BJ (cell line): ENCODE data around the gene RNF114. TPM values are rescaled to one million over a fixed set of nuclear protein-coding genes. Genes with fewer than 3 reads are reported as not detected.

ENCODE experiments used
- CTCF ChIA-PET: fragments of 350-600 bp; formaldehyde crosslinking; extraction: SDS; loops from one replicate; lab custom pipeline; 2021; ENCODE audit warnings: antibody characterized with exemption, inconsistent platforms; lab: Yijun Ruan, JAX
- POLR2A ChIA-PET: fragments of 300-600 bp; sonication (Branson Sonifier 250); formaldehyde crosslinking; extraction: SDS; loops from one replicate; lab custom pipeline; 2021; ENCODE audit warnings: antibody characterized with exemption; lab: Charles Lee
- DNase-seq: peaks from one replicate; pipeline ENCODE4 v3.0.0-alpha.2; 2011; ENCODE audit warnings: low read depth
- H3K27me3 ChIP-seq: 2 replicates; pipeline ENCODE4 v1.6.0; 2011; ENCODE audit warnings: low read length; ENCODE audit not compliant: control insufficient read depth, insufficient read depth
- H3K36me3 ChIP-seq: 2 replicates; pipeline ENCODE4 v1.5.1; 2011; ENCODE audit warnings: low read length; ENCODE audit not compliant: control insufficient read depth, insufficient read depth
- H3K4me3 ChIP-seq: 2 replicates; pipeline ENCODE4 v1.5.1; 2011; ENCODE audit warnings: low read depth, mild to moderate bottlenecking, control low read depth, low read length
- CTCF ChIP-seq: IDR thresholded peaks from 2 replicates; pipeline ENCODE4 v1.5.1; 2011; ENCODE audit warnings: low read depth, mild to moderate bottlenecking, control low read depth, inconsistent platforms, low read length, moderate library complexity; ENCODE audit not compliant: insufficient read depth
- polyA minus RNA-seq: library from RNA; depleted of rRNA, polyadenylated mRNA; stranded (reverse); fragments of >200 nt; gene quantifications from 2 replicates; pipeline ENCODE4 v1.2.3, GENCODE V29; 2011; rRNA and poly(A)+ RNA removed
- polyA plus RNA-seq: library from polyadenylated mRNA; depleted of rRNA; stranded (reverse); fragments of >200 nt; gene quantifications from 2 replicates; pipeline ENCODE4 v1.2.3, GENCODE V29; 2011; rRNA removed

The RNF114 gene
- polyA plus RNA-seq (53.6 and 54.1 TPM in 2 replicates), polyA minus RNA-seq (21.4 and 38.5 TPM in 2 replicates)

GRCh38 chr20:49936153-49937026 is at the start of gene RNF114:
TSS of gene RNF114 (plus strand) at chr20:49936397. CDS start at chr20:49936413, 16 bp downstream.
- ChIA-PET CTCF (interaction anchor here (0.8 kb wide), 1 partner anchor 17 kb away, joined by 3 read pairs; no protein-coding TSS in a partner anchor), POLR2A (interaction anchor here (0.5 to 0.6 kb wide), 2 partner anchors 60 to 218 kb away, joined by 6 to 12 read pairs; no protein-coding TSS in a partner anchor)
- no peak for DNase-seq
- no peak for TF ChIP-seq CTCF
- H3K27me3 ChIP-seq, result no peaks in the 10 kb centered on the region
- peak within 1 kb of the TSS; percentile 96 for H3K4me3 ChIP-seq
- peaks cover 6% of the 10 kb centered on the region for H3K36me3 ChIP-seq

- no peaks in the 10 kb centered on the region for H3K27me3 ChIP-seq
- H3K36me3 ChIP-seq, result peaks cover 11% of the 10 kb centered on the region
- POLR2A ChIA-PET, result no interaction called here
- DNase-seq, result no peak
- CTCF ChIA-PET, result interaction anchor here (0.8 to 7.9 kb wide), 12 partner anchors 10 to 344 kb away, joined by 3 to 100 read pairs (median 13); no protein-coding TSS in a partner anchor
- H3K4me3 ChIP-seq, result no peak overlapping the region
- TF ChIP-seq CTCF, result no peak
These were observed 49.5 kb upstream of the RNF114 start for GRCh38 chr20:49886571-49887213.

- TF ChIP-seq CTCF, result no peak
- Histone ChIP-seq H3K4me3 (no peak overlapping the region), H3K27me3 (no peaks in the 10 kb centered on the region), H3K36me3 (peaks cover 10% of the 10 kb centered on the region)
- no peak for DNase-seq
- ChIA-PET CTCF (interaction anchor here (0.6 to 7.9 kb wide), 24 partner anchors 9 to 855 kb away, joined by 3 to 100 read pairs (median 4); no protein-coding TSS in a partner anchor), POLR2A (no interaction called here)
These were observed 48.7 kb upstream of the RNF114 start for GRCh38 chr20:49887251-49888211.

- Histone ChIP-seq H3K4me3 (no peak overlapping the region), H3K27me3 (no peaks in the 10 kb centered on the region), H3K36me3 (peaks cover 8% of the 10 kb centered on the region)
- DNase-seq, result no peak
- POLR2A ChIA-PET, result no interaction called here
- CTCF ChIA-PET, result interaction anchor here (0.6 to 7.9 kb wide), 21 partner anchors 8 to 856 kb away, joined by 3 to 100 read pairs (median 4); no protein-coding TSS in a partner anchor
- peak; percentile 92 for TF ChIP-seq CTCF
These were observed 47.8 kb upstream of the RNF114 start for GRCh38 chr20:49888212-49889000.
